Measurements from ENCODE around the gene LASP1NB.

The LASP1NB gene

GRCh38 chr17:38905375-38905774, 20.0 kb upstream of the LASP1NB start:
- H3K4me1 Mint-ChIP-seq (ENCODE audit: low read depth, unreplicated experiment), result peaks cover 4% of the 10 kb centered on the region
- H3K36me3 Mint-ChIP-seq (ENCODE audit: unreplicated experiment), result no peaks in the 10 kb centered on the region
- H3K4me3 Mint-ChIP-seq (ENCODE audit: unreplicated experiment), result no peak overlapping the region
- TF ChIP-seq CTCF (IDR thresholded peaks at IDR 0.05; ENCODE audit: partially characterized antibody, unreplicated experiment), result no peak
- no peak for DNase-seq
- H3K9me3 Mint-ChIP-seq (ENCODE audit: unreplicated experiment), result no peaks in the 10 kb centered on the region
- no peaks in the 10 kb centered on the region for H3K27me3 Mint-ChIP-seq (ENCODE audit: unreplicated experiment)
- H3K27ac Mint-ChIP-seq (ENCODE audit: unreplicated experiment), result no peak overlapping the region

GRCh38 chr17:38906460-38907228, 18.8 kb upstream of the LASP1NB start:
- TF ChIP-seq CTCF (IDR thresholded peaks at IDR 0.05; ENCODE audit: partially characterized antibody, unreplicated experiment), result no peak
- Mint-ChIP-seq H3K27me3 (ENCODE audit: unreplicated experiment) (no peaks in the 10 kb centered on the region), H3K36me3 (ENCODE audit: unreplicated experiment) (no peaks in the 10 kb centered on the region), H3K27ac (ENCODE audit: unreplicated experiment) (no peak overlapping the region), H3K4me3 (ENCODE audit: unreplicated experiment) (no peak overlapping the region), H3K4me1 (ENCODE audit: low read depth, unreplicated experiment) (no peaks in the 10 kb centered on the region), H3K9me3 (ENCODE audit: unreplicated experiment) (no peaks in the 10 kb centered on the region)
- no peak for DNase-seq

- DNase-seq, result no peak
- no peak overlapping the region for H3K27ac Mint-ChIP-seq (ENCODE audit: unreplicated experiment)
- TF ChIP-seq CTCF (IDR thresholded peaks at IDR 0.05; ENCODE audit: partially characterized antibody, unreplicated experiment), result no peak
- no peak overlapping the region for H3K4me3 Mint-ChIP-seq (ENCODE audit: unreplicated experiment)
- no peaks in the 10 kb centered on the region for H3K9me3 Mint-ChIP-seq (ENCODE audit: unreplicated experiment)
- H3K27me3 Mint-ChIP-seq (ENCODE audit: unreplicated experiment), result no peaks in the 10 kb centered on the region
- no peaks in the 10 kb centered on the region for H3K4me1 Mint-ChIP-seq (ENCODE audit: low read depth, unreplicated experiment)
- H3K36me3 Mint-ChIP-seq (ENCODE audit: unreplicated experiment), result no peaks in the 10 kb centered on the region
Observed at GRCh38 chr17:38907930-38908675, 17.3 kb upstream of the LASP1NB start.

GRCh38 chr17:38908676-38909181, 16.7 kb upstream of the LASP1NB start:
- Mint-ChIP-seq H3K4me3 (ENCODE audit: unreplicated experiment) (no peak overlapping the region), H3K27me3 (ENCODE audit: unreplicated experiment) (no peaks in the 10 kb centered on the region), H3K4me1 (ENCODE audit: low read depth, unreplicated experiment) (no peaks in the 10 kb centered on the region), H3K27ac (ENCODE audit: unreplicated experiment) (no peak overlapping the region), H3K9me3 (ENCODE audit: unreplicated experiment) (no peaks in the 10 kb centered on the region), H3K36me3 (ENCODE audit: unreplicated experiment) (no peaks in the 10 kb centered on the region)
- no peak for TF ChIP-seq CTCF (IDR thresholded peaks at IDR 0.05; ENCODE audit: partially characterized antibody, unreplicated experiment)
- no peak for DNase-seq

- Mint-ChIP-seq H3K4me3 (ENCODE audit: unreplicated experiment) (no peak overlapping the region), H3K27me3 (ENCODE audit: unreplicated experiment) (no peaks in the 10 kb centered on the region)
Observed at GRCh38 chr17:38910325-38910724, 15.1 kb upstream of the LASP1NB start.

More at GRCh38 chr17:38910325-38910724, 15.1 kb upstream of the LASP1NB start:
- DNase-seq, result no peak
- H3K4me1 Mint-ChIP-seq (ENCODE audit: low read depth, unreplicated experiment), result no peaks in the 10 kb centered on the region
- no peak overlapping the region for H3K27ac Mint-ChIP-seq (ENCODE audit: unreplicated experiment)
- no peak for TF ChIP-seq CTCF (IDR thresholded peaks at IDR 0.05; ENCODE audit: partially characterized antibody, unreplicated experiment)
- H3K36me3 Mint-ChIP-seq (ENCODE audit: unreplicated experiment), result no peaks in the 10 kb centered on the region
- H3K9me3 Mint-ChIP-seq (ENCODE audit: unreplicated experiment), result no peaks in the 10 kb centered on the region
